ENCODE results near the gene TLE7. TPM values are rescaled to one million over a fixed set of nuclear protein-coding genes. Genes with fewer than 3 reads are reported as not detected.

TLE7 gene
- not detected in 5 replicates for total RNA-seq (2022; extraction: Qiagen RNA extraction)

GRCh38 chr16:71442051-71442440 lies at the start of gene TLE7:
TSS of gene TLE7 (minus strand) at chr16:71442054. CDS start at chr16:71433324, 8,730 bp downstream.

GRCh38 chr16:71489122-71489521 lies 47.3 kb upstream of the TLE7 start, which contains the start of gene ZNF19:
TSS of gene ZNF19 (minus strand) at chr16:71489324. CDS start at chr16:71482114, 7,210 bp downstream.

GRCh38 chr16:71461686-71462648 lies 20.1 kb upstream of the TLE7 start, which contains the start of gene ZNF23:
TSS of gene ZNF23 (minus strand) at chr16:71462247. CDS start at chr16:71456796, 5,451 bp downstream.

Other genes starting within 250 kb of the TLE7 start
- gene HYDIN, start 211.3 kb downstream of the TLE7 start, total RNA-seq (2022; extraction: Qiagen RNA extraction): 0.28 to 0.56 TPM (median 0.48 TPM) in 5 replicates
- gene CMTR2, start 152.7 kb downstream of the TLE7 start, total RNA-seq (2022; extraction: Qiagen RNA extraction): 10.8 to 16.8 TPM (median 12.9 TPM) in 5 replicates
- 4.0 to 7.1 TPM (median 5.1 TPM) in 5 replicates for gene CALB2, start 83.3 kb downstream of the TLE7 start, total RNA-seq (2022; extraction: Qiagen RNA extraction)
- gene ZNF23, start 20.2 kb upstream of the TLE7 start, total RNA-seq (2022; extraction: Qiagen RNA extraction): 5.2 to 7.9 TPM (median 5.8 TPM) in 5 replicates
- 1.5 to 2.9 TPM (median 1.9 TPM) in 5 replicates for gene ZNF19, start 47.3 kb upstream of the TLE7 start, total RNA-seq (2022; extraction: Qiagen RNA extraction)
- 0.05 to 0.09 TPM (median 0.08 TPM) in 3 of 5 replicates, not detected in the others for gene CHST4, start 84.4 kb upstream of the TLE7 start, total RNA-seq (2022; extraction: Qiagen RNA extraction)
- 0.03 to 0.06 TPM (median 0.05 TPM) in 4 of 5 replicates, not detected in the other for gene TAT, start 135.0 kb upstream of the TLE7 start, total RNA-seq (2022; extraction: Qiagen RNA extraction)
- gene MARVELD3, start 184.1 kb upstream of the TLE7 start, total RNA-seq (2022; extraction: Qiagen RNA extraction): 0.24 to 0.45 TPM (median 0.26 TPM) in 5 replicates